Left ventricle myocardium inferior (tissue), 1 donor: Measurements from ENCODE around the gene STX17. TPM values are rescaled to one million over a fixed set of nuclear protein-coding genes. Genes with fewer than 3 reads are reported as not detected.

Experiments used
- DNase-seq: peaks from one replicate; pipeline ENCODE4 v3.0.0-alpha.2; 2020
- H3K27ac ChIP-seq: fragments of 200-600 bp; replicated peaks from 2 replicates; pipeline ENCODE4 v1.8.0; 2021
- H3K27me3 ChIP-seq: fragments of 200-600 bp; 2 replicates; pipeline ENCODE4 v1.8.0; 2021; ENCODE audit warnings: low read depth
- H3K36me3 ChIP-seq: fragments of 200-600 bp; 2 replicates; pipeline ENCODE4 v1.8.0; 2021
- H3K4me1 ChIP-seq: fragments of 200-600 bp; 2 replicates; pipeline ENCODE4 v1.8.0; 2021
- H3K4me3 ChIP-seq: fragments of 200-600 bp; 2 replicates; pipeline ENCODE4 v1.8.0; 2021; ENCODE audit warnings: mild to moderate bottlenecking, moderate library complexity
- H3K9me3 ChIP-seq: fragments of 200-600 bp; replicated peaks from 2 replicates; pipeline ENCODE4 v1.8.0; 2021
- CTCF ChIP-seq: fragments of 200-600 bp; IDR thresholded peaks from 2 replicates; pipeline ENCODE4 v1.8.0; 2021; ENCODE audit warnings: antibody characterized with exemption, mild to moderate bottlenecking, borderline replicate concordance
- intact Hi-C: fragments of 100-400 bp; cut with micrococcal nuclease; formaldehyde crosslinking; loops from one replicate; pipeline ENCODE4 v1.11.0; 2022
- total RNA-seq: library from RNA; stranded (reverse); fragmentation: NEBNext Ultra II Directional; extraction: Animal tissue kit (Norgen Biotek cat#: 25700); gene quantifications from one replicate; pipeline ENCODE4 v1.2.1, GENCODE V29; 2021
- donor health status: DM: no; HTN: yes; CAD: no; lungs with severe emphysema.

Gene STX17
- total RNA-seq, 1 donor from 2014 or later = 23.7 TPM

GRCh38 chr9:99953861-99954507, 47.5 kb downstream of the STX17 start:
- Histone ChIP-seq H3K4me1 (peaks cover 11% of the 10 kb centered on the region), H3K9me3 (no peaks in the 10 kb centered on the region), H3K4me3 (no peak overlapping the region), H3K27me3 (no peaks in the 10 kb centered on the region), H3K27ac (no peak overlapping the region), H3K36me3 (peaks cover 11% of the 10 kb centered on the region)
- intact Hi-C loops = no loop called here
- no peak for DNase-seq
- no peak for TF ChIP-seq CTCF

- Histone ChIP-seq H3K27ac (no peak overlapping the region), H3K9me3 (no peaks in the 10 kb centered on the region), H3K4me3 (no peak overlapping the region), H3K27me3 (no peaks in the 10 kb centered on the region), H3K4me1 (peaks cover 11% of the 10 kb centered on the region), H3K36me3 (peaks cover 15% of the 10 kb centered on the region)
- no peak for DNase-seq
- intact Hi-C loops = no loop called here
- no peak for TF ChIP-seq CTCF
Measured at GRCh38 chr9:99954819-99955218, 48.4 kb downstream of the STX17 start.

GRCh38 chr9:99955606-99956005, 49.2 kb downstream of the STX17 start:
- H3K4me1 ChIP-seq = peaks cover 11% of the 10 kb centered on the region
- intact Hi-C loops = no loop called here
- no peak for DNase-seq
- H3K27me3 ChIP-seq = no peaks in the 10 kb centered on the region
- no peak overlapping the region for H3K27ac ChIP-seq
- H3K36me3 ChIP-seq = peaks cover 21% of the 10 kb centered on the region
- no peak overlapping the region for H3K4me3 ChIP-seq
- no peak for TF ChIP-seq CTCF
- H3K9me3 ChIP-seq = no peaks in the 10 kb centered on the region

DNA sequence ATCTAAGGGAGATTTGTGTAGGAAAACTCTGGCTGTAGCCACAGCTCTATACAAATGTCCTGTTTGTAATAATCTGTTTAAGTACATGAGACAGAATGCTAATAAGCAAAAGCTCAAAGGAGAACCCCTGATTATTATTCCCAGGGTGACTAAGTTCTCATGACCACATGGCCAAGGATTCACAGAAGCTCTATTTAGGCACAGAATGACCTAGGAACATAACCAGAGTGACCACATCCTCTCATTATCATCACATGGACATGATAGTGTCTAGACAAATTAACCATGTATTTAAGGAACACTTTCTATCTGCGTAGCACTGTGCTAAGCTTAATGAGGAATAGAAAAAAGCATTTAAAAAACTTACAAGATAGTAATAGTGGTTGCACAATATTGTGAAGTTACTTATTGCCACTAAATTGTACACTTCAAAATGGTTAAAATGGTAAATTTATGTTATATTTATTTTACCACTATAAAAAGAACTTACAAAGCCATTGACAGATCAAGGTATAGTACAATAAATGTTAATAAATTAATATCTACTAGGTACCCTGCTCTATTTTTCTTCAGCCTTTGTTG, 56.3 kb downstream of the STX17 start:
- Histone ChIP-seq H3K4me1 (no peaks in the 10 kb centered on the region), H3K36me3 (peaks cover 26% of the 10 kb centered on the region), H3K4me3 (no peak overlapping the region), H3K27me3 (no peaks in the 10 kb centered on the region), H3K27ac (no peak overlapping the region), H3K9me3 (no peaks in the 10 kb centered on the region)
- TF ChIP-seq CTCF = no peak
- intact Hi-C loops = no loop called here
- DNase-seq = no peak

DNA sequence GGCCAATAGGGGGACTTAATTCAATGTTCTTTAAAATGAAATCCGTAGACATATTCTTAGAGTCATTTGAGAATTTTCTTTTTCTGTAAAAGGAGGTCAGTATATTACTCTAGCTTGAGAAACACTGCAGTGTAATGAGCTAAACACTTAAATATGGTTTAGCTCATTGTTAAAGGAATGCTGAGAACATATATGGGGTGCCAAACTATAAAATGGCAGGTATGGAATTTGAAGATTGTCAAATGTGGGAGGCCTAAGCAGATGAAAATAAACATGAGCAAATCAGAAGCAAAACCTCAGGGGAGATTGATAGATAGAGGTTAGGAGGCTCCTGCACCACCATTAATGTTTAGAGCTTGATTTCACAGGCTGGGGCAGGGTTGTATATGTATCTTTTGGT, 57.9 kb downstream of the STX17 start:
- TF ChIP-seq CTCF = no peak
- no peaks in the 10 kb centered on the region for H3K4me1 ChIP-seq
- no peak overlapping the region for H3K27ac ChIP-seq
- H3K4me3 ChIP-seq = no peak overlapping the region
- peaks cover 41% of the 10 kb centered on the region for H3K36me3 ChIP-seq
- no peaks in the 10 kb centered on the region for H3K27me3 ChIP-seq
- H3K9me3 ChIP-seq = no peaks in the 10 kb centered on the region
- DNase-seq = no peak
- intact Hi-C loops = no loop called here
